Measurements from ENCODE around the gene HECTD4. TPM values are rescaled to one million over a fixed set of nuclear protein-coding genes. Genes with fewer than 3 reads are reported as not detected.

The HECTD4 gene
- total and polyA plus RNA-seq, 2 donors (not counting 1 experiment from before 2014, with no cell fraction given) = 46.4 to 92.2 TPM

DNA sequence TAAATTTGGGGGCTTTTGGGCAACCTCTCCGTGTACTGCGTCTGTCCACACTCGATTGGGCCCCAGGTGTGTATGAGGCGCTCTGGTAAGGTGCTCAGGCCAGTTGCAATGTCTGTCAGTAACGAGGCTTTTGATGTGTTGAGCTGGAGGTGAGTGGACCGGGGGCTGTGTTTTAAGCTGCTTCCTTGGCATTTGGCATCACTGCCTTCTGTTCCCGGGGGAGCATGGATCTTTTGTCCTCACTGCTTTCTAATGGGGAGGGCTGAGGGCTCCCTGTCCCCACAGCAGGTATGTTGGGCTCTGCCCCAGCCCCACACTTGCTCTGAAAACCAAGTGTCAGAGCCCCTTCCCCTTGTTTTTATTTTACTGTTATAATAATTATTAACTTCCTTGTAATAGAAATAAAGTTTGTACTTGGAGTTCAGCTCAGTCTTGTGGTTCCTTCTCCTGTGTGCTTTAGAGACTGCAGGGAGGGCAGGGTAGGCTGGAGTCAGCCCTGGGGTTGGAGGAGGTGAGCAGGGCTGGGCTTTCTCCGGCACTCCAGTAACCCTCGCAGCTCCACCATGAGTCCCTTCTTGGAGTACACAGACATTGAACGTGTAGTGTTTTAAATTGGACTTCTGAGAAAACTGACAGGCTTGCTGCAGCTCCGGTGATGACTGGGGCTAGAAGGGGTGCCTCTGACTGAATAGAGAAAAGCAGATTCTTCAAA is 228.9 kb downstream of the HECTD4 start:
- intact Hi-C loops (cut with micrococcal nuclease) = loop anchor here (10.0 kb wide), 1 partner anchor 209 kb away; no protein-coding TSS in a partner anchor
- Histone ChIP-seq H3K4me1 (ENCODE audit: control insufficient read depth in 2 of 2, insufficient read depth in 2 of 2, low read length in 2 of 2) (peaks cover 6 to 7% of the 10 kb centered on the region in 2 donors), H3K27me3 (replicated peaks in 1 of 4; ENCODE audit: control extremely low read depth in 1 of 4, control insufficient read depth in 3 of 4, insufficient read depth in 4 of 4, low read length in 3 of 4) (no peaks in the 10 kb centered on the region), H3K4me2 (replicated peaks; ENCODE audit: low read depth, low read length, poor library complexity, severe bottlenecking) (no peak overlapping the region), H3K79me2 (ENCODE audit: control insufficient read depth, insufficient read depth, low read length) (peaks cover 4% of the 10 kb centered on the region), H3K27ac (ENCODE audit: low read length in 2 of 2) (peak overlapping the region in 1 of 2 donors; percentile 10), H2AFZ (ENCODE audit: insufficient read depth, low read depth, low read length, poor library complexity, severe bottlenecking) (no peak overlapping the region), H3K9ac (ENCODE audit: low read length) (no peak overlapping the region), H4K20me1 (ENCODE audit: control insufficient read depth, insufficient read depth, low read length, poor library complexity, severe bottlenecking) (no peaks in the 10 kb centered on the region), H3K4me3 (ENCODE audit: control extremely low read depth in 1 of 5, extremely low read depth in 1 of 5, insufficient read depth in 1 of 5, low read depth in 2 of 5, low read length in 4 of 5) (no peak overlapping the region), H3K9me3 (ENCODE audit: control extremely low read depth in 1 of 3, control insufficient read depth in 2 of 3, insufficient read depth in 1 of 3, low read length in 2 of 3) (peaks cover 0 to 12% (median 3%) of the 10 kb centered on the region in 3 donors), H3K36me3 (replicated peaks in 1 of 2; ENCODE audit: control extremely low read depth in 1 of 2, control insufficient read depth in 1 of 2, extremely low read depth in 1 of 2, insufficient read depth in 2 of 2, low read length in 1 of 2) (peaks cover 6 to 62% of the 10 kb centered on the region in 2 experiments)
- Mint-ChIP-seq H3K4me3 (no peak overlapping the region), H3K27ac (peak overlapping the region; percentile 29), H3K4me1 (peaks cover 20% of the 10 kb centered on the region), H3K27me3 (no peaks in the 10 kb centered on the region), H3K9me3 (ENCODE audit: insufficient read depth) (no peaks in the 10 kb centered on the region)
- TF ChIP-seq, protein P1, sequence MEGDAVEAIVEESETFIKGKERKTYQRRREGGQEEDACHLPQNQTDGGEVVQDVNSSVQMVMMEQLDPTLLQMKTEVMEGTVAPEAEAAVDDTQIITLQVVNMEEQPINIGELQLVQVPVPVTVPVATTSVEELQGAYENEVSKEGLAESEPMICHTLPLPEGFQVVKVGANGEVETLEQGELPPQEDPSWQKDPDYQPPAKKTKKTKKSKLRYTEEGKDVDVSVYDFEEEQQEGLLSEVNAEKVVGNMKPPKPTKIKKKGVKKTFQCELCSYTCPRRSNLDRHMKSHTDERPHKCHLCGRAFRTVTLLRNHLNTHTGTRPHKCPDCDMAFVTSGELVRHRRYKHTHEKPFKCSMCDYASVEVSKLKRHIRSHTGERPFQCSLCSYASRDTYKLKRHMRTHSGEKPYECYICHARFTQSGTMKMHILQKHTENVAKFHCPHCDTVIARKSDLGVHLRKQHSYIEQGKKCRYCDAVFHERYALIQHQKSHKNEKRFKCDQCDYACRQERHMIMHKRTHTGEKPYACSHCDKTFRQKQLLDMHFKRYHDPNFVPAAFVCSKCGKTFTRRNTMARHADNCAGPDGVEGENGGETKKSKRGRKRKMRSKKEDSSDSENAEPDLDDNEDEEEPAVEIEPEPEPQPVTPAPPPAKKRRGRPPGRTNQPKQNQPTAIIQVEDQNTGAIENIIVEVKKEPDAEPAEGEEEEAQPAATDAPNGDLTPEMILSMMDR (IDR thresholded peaks at IDR 0.05) = no peak
- DNase-seq (no peak), ATAC-seq (ENCODE audit: low read depth) (no peak)
- WGBS (ENCODE audit: insufficient coverage) = 92% methylated on average over 10 of the region's 11 CpGs
- POLR2A ChIA-PET = interaction anchor here (0.7 kb wide), 1 partner anchor 11 kb away, joined by 5 read pairs; no protein-coding TSS in a partner anchor
- CTCF ChIA-PET = no interaction called here

- POLR2A ChIA-PET = no interaction called here
- 95% methylated on average over 8 of the region's 11 CpGs for WGBS (ENCODE audit: insufficient coverage)
Measured at GRCh38 chr12:112151766-112152541, 230.3 kb downstream of the HECTD4 start.

More at GRCh38 chr12:112151766-112152541, 230.3 kb downstream of the HECTD4 start:
- no peak for TF ChIP-seq EZH2 (IDR thresholded peaks at IDR 0.05; ENCODE audit: borderline replicate concordance, insufficient read depth, low read depth, low read length, poor library complexity, severe bottlenecking)
- TF ChIP-seq, protein P1 (IDR thresholded peaks at IDR 0.05) = no peak
- no peaks in the 10 kb centered on the region for H3K9me3 Mint-ChIP-seq (ENCODE audit: insufficient read depth)
- Histone ChIP-seq H3K36me3 (replicated peaks in 1 of 2; ENCODE audit: control extremely low read depth in 1 of 2, control insufficient read depth in 1 of 2, extremely low read depth in 1 of 2, insufficient read depth in 2 of 2, low read length in 1 of 2) (peaks cover 6 to 63% of the 10 kb centered on the region in 2 experiments), H3K79me2 (ENCODE audit: control insufficient read depth, insufficient read depth, low read length) (no peaks in the 10 kb centered on the region), H4K20me1 (ENCODE audit: control insufficient read depth, insufficient read depth, low read length, poor library complexity, severe bottlenecking) (no peaks in the 10 kb centered on the region), H3K4me3 (ENCODE audit: control extremely low read depth in 1 of 5, extremely low read depth in 1 of 5, insufficient read depth in 1 of 5, low read depth in 2 of 5, low read length in 4 of 5) (no peak overlapping the region), H3K27me3 (replicated peaks in 1 of 4; ENCODE audit: control extremely low read depth in 1 of 4, control insufficient read depth in 3 of 4, insufficient read depth in 4 of 4, low read length in 3 of 4) (no peaks in the 10 kb centered on the region), H3K4me1 (ENCODE audit: control insufficient read depth in 2 of 2, insufficient read depth in 2 of 2, low read length in 2 of 2) (peaks cover 3 to 13% of the 10 kb centered on the region in 2 donors), H2AFZ (ENCODE audit: insufficient read depth, low read depth, low read length, poor library complexity, severe bottlenecking) (no peak overlapping the region), H3K9me3 (ENCODE audit: control extremely low read depth in 1 of 3, control insufficient read depth in 2 of 3, insufficient read depth in 1 of 3, low read length in 2 of 3) (peaks cover 0 to 8% (median 0%) of the 10 kb centered on the region in 3 donors), H3K4me2 (replicated peaks; ENCODE audit: low read depth, low read length, poor library complexity, severe bottlenecking) (no peak overlapping the region), H3K9ac (ENCODE audit: low read length) (no peak overlapping the region), H3K27ac (ENCODE audit: low read length in 2 of 2) (peak overlapping the region in 1 of 2 donors; percentile 49)
- H3K4me3 Mint-ChIP-seq = no peak overlapping the region
- H3K27ac Mint-ChIP-seq = peak overlapping the region; percentile 28
- CTCF ChIA-PET = interaction anchor here (0.6 to 0.9 kb wide), 2 partner anchors 9 to 25 kb away, joined by 3 to 5 read pairs; no protein-coding TSS in a partner anchor
- no peak for ATAC-seq (ENCODE audit: low read depth)
- no peaks in the 10 kb centered on the region for H3K27me3 Mint-ChIP-seq
- H3K4me1 Mint-ChIP-seq = peaks cover 15% of the 10 kb centered on the region
- DNase-seq = no peak
- intact Hi-C loops (cut with micrococcal nuclease) = loop anchor here (10.0 kb wide), 1 partner anchor 207 kb away; no protein-coding TSS in a partner anchor

All from B cell (primary cell).